GM21528 (cell line): ENCODE results near the gene FOXP2.
"Not testable (repeated sequence)": the region's sequence is repeated elsewhere in the genome, so short reads cannot be mapped to it uniquely, and the experiment has no call there.

ENCODE experiments used
- ATAC-seq: cut with Tn5 transposase; IDR thresholded peaks from one replicate; pipeline ENCODE4 v1.9.1; 2021; ENCODE audit warnings: mild to moderate bottlenecking, moderate library complexity; ENCODE audit not compliant: unreplicated experiment, low FRiP score

FOXP2 gene

DNA sequence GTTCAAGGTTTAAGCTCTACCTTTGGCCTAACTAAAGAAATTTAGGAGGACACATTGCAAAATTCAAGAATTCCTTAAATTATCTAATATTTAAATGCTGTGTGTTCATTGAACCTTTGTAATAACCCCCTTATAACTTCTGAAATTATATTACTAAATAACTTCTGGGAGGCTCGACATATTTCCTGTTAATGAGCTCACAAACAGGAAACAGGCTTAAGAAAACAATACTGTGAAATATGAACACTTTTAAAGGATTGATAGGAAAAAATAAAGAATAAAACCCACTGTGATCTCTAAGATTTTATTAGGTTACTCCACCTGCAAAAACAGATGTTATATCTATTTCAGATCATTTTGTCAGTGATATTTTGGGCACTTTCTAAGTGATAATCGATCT, 74.1 kb downstream of the FOXP2 start:
- ATAC-seq, result no peak

DNA sequence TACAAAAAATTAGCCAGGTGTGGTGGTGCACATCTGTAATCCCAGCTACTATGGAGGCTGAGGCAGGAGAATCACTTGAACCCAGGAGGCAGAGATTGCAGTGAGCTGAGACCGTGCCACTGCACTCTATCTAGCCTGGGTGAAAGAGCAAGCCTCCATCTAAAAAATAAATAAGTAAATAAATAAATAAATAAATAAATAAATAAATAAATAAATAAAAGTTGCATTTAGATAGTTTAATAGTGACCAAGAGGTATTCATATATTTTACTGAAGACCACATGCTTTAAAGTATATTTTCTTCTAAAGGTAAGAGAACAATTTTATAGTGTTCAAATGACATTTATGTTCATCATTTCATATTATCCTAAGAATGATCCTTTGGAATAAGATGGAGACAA, 82.9 kb downstream of the FOXP2 start:
- not testable (repeated sequence) for ATAC-seq

DNA sequence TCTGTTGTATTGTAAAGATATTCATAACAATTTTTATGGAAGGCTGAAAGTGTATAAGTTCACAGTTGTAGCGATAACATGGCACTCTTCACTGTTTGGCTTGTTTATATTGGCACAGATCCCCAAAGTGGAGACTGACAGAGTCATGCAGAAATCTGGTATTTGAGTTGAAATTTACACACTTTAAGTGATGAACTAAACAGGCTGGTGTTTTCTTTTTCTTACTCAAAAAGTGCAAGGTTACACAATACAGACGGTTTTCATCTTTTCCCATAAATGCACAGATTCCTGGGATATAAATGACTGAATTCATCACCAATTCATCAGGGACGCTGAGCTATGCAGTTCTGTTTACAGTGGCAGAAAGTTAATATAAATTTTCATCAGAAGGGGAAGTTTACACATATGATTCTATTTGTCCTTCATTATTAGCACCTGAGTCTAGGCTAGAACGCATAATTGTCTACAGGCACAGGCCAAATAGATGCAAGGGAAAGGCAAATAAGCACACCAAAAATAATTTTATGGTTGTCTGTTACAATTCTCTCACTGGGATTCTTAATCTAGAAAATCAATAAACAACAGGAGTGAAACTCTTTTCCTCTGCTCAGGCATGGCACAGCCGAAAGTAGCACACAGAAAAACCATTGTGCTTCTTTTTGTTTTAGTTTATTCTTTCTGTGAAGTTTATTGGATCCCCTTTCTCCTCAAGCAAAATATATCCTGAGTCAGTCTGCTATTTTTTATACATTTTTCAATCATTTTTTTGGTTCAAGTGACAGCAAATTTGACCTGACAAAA, 88.0 kb downstream of the FOXP2 start:
- ATAC-seq, result no peak

DNA sequence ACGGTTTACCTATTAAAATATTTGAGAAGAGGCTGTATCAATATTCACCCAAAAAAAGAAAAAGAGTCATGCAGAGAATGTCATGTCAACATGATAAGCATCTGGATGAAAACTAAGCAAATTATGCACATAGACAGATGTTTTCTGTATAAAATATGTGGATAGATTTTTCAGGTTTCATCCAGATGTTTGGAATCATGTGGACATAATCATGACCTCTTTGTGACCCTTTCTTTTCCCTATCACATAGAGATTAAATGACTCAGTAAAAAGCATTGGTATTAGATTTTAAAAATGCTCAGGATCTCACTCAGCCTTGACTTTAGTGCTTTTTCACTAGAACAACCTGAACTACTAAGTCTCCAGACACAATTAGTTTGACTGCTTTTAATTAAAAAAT, 90.0 kb downstream of the FOXP2 start:
- no peak for ATAC-seq

DNA sequence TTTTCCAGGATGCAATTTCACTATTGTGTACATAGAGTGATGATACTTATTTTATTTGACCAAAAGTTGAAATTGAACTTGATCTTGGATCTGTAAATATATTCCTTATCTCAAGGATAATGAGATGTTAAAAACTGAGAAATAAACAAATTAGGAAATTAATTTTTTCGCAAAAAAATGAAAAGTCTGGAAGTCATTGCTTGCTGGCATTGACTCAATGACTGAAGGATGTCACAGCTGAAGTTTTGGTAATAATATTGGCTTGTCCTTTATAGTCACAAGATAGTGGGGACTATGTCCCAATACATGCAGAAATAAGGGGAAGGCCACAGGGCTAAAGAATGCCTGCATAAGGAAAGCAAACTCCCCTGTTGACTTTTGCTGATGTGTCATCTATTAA, 92.8 kb downstream of the FOXP2 start:
- ATAC-seq, result no peak

DNA sequence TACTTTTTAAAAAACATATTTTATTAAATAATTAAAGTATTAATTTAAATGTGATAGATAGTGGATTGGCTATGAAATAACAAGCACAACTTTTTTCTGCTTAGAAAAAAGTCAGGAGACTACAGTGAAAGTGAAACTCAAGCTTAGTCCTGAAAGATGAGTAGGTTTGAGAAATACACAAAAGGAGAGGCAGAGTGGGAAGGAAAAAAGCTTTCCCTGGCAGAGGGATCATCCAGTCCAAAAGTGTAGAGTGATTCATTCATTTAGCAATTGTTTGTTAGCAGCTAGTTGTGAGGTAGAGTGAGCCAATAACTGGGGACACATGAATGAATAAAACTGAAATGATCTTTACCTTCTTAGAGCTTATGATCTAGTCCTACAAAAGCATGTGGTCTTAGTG, 93.5 kb downstream of the FOXP2 start:
- no peak for ATAC-seq

DNA sequence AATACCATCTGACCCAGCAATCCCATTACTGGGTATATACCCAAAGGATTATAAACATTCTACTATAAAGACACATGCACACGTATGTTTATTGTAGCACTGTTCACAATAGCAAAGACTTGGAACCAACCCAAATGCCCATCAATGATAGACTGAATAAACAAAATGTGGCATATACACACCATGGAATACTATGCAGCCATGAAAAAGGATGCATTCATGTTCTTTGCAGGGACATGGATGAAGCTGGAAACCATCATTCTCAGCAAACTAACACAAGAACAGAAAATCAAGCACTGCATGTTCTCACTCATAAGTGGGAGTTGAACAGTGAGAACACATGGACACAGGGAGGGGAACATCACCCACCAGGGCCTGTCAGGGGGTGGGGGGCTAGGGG, 96.2 kb downstream of the FOXP2 start:
- ATAC-seq, result not testable (repeated sequence)

DNA sequence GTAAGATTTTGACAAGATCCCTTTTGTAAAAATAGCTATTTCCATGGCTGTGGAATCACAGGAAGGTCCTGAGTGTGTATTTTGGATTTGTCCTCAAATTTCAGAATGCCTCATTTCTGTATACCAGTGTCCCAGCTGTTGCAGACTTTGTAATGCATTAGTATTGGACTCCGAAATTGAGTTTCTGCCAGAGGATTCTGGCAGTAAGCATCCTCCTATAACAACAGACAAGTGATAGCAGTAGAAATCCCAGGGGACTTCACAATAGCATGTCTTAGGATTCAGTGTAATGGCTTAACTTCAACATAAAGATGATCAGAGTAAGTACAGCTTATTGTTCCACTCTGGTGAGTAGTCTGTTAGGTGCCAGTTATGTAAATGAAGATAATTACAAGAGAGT, 104.6 kb downstream of the FOXP2 start:
- ATAC-seq, result no peak

DNA sequence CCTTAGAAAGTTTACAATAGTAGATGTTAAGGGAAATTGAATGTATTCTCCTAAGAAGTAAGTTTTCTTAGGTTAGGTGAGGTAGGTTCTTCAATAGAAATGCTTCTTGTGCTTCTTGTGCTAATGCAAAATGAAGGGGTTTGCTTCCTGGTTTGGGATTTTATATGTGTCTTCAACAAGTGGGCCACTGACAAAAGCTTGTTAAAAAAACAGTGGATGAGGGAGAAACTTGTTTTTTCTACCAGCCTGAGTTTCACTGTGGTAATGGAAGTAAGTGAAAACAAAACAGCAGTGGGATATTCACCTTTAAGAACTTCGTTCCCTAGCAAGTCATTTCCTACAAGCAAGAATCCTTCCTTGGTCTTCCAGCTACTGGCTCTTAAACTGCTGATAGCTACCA, 107.5 kb downstream of the FOXP2 start:
- ATAC-seq, result no peak

DNA sequence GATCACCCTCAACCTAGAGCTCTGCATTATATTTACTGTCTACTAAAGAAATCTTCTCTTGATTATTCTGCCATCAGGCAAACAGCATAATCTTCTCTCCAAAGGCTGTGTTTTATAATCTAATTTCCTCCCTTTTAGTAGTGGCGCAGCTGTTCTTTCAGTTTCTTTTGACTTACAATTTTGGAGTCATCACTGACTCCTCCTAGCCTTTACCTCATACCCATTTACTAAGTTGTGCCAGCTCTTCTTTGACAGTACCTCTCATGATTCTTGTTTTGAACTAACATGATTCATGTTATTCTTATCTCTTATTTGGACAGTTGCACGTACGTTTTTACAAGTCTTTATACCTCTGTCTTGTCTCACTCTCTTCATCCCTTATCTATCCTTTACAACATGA, 113.0 kb downstream of the FOXP2 start:
- ATAC-seq, result no peak

DNA sequence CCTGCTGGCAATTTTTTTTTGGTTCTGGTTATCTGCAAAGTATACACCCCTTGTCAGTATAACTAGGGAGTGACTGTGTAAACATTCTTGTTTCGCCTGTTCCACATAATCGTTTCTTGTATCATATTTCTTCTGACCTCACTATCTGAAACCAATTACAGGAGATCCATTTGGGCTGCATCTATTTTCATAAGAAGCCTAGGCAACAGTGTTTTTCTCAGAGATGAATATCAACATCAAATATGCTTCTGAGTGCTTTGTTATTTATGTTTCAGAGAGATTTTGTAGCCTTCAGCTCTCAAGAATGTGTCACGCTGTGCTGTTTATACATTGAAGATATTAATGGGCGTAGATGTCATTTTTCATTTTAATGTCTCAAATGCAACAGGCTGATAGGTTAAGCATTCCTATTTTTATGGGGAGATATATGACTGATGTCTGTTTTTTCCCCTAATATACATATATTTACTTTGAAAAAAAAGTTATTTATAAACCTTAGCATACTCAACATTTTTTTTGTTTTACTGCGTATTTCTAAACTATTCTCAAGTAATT, 115.5 kb downstream of the FOXP2 start:
- ATAC-seq, result no peak

DNA sequence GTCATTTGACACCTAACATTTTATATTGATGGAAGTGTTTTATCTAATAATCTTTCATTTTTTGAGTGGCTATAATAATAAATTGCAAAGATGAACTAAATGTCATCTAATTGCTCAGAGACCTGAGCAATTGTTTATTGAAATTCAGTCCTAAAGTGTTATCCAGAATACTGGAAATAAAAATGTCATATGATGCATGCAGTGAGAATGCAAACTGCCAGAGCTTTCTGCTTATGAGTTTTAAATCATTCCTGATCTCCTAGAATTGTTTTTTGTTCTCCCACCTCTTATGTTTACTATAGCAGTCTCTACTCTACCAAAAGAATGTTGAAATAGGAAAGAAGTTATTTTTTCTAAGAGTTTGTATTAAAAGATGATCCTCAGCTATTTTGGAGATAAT, 116.7 kb downstream of the FOXP2 start:
- ATAC-seq, result no peak

DNA sequence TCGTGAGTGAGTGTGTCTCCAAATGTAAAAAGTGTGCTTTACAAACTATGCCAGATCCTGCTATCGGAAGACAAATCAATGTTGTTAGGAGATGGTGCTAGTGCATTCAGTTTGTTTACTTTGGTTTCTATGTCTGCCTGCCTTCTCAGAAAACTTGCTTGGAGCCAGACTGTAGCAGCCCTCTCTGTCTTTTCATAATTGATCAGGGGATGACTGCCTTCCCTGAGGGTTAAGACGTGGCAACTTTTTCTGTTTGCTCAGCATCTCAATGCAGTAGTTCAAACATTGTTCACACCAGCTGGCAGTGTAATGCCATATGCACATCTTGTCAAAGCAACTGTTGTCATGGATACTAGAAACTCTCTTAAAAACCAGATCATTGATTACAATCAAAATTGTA, 118.5 kb downstream of the FOXP2 start:
- no peak for ATAC-seq

DNA sequence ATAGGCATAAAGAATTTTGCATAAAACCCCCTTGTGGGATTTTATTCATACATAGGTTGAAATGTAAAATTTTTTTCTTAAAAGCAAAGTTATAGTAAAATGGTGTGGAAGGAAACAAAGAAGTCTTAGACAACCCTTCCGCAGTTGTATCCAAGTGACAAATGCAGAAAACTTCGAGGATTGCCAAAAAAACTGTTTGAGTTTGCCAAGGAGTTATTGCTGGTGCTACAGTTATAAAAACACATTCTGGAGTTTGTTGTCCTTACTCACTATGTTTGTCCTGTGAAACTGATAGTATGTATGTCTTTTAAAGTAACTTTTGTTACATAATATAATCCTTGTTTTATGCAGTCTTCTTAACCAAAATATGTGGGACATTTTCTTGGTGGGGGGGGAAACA, 120.3 kb downstream of the FOXP2 start:
- ATAC-seq, result no peak

DNA sequence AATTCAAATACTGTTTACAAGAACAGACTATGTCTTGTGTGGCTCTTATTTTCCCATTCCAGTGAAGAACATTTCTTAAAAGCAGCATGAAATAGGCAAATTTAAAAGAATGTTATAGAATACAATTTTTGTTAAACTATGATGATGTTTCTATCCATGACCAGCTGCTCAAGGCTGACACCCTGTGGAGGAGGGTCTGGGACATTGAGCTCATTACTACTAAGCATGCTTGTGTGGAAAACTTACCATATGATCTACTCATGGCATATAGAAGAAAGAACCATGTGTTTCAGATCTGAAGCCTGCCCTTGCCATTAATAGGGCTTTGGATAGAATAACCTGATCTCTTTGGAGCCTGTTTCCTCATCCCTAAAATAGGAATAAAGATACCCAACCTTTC, 125.0 kb downstream of the FOXP2 start:
- ATAC-seq, result no peak

DNA sequence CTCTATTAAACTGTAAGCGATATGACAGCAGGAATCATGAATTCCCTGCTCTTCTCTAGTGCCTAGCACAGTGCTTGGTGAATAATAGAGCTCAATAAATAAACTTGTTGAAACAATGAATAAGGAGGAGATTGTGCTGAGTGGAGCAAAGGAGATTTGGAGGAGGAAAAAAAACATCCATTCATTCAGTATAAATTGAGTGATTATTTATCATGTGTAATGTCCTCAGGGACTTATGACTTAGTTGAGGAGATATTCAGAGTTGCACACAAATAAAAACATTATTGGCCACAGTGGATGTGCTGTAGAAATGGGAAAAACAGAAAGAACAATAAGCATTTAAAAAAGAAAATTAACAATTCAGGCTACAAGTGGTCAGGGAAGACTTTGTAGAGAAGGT, 125.7 kb downstream of the FOXP2 start:
- ATAC-seq, result no peak

DNA sequence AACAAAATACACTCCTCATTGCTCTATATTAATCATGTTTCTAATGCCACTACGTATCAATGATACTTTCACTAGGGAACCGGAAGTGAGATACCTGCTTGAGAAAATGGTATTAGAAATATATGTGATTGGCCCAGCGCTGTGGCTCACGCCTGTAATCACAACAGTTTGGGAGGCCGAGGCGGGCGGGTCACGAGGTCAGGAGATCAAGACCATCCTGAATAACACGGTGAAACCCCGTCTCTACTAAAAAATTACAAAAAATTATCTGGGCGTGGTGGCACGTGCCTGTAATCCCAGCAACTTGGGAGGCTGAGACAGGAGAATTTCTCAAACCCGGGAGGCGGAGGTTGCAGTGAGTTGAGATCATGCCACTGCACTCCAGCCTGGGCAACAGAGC, 132.7 kb downstream of the FOXP2 start:
- not testable (repeated sequence) for ATAC-seq

DNA sequence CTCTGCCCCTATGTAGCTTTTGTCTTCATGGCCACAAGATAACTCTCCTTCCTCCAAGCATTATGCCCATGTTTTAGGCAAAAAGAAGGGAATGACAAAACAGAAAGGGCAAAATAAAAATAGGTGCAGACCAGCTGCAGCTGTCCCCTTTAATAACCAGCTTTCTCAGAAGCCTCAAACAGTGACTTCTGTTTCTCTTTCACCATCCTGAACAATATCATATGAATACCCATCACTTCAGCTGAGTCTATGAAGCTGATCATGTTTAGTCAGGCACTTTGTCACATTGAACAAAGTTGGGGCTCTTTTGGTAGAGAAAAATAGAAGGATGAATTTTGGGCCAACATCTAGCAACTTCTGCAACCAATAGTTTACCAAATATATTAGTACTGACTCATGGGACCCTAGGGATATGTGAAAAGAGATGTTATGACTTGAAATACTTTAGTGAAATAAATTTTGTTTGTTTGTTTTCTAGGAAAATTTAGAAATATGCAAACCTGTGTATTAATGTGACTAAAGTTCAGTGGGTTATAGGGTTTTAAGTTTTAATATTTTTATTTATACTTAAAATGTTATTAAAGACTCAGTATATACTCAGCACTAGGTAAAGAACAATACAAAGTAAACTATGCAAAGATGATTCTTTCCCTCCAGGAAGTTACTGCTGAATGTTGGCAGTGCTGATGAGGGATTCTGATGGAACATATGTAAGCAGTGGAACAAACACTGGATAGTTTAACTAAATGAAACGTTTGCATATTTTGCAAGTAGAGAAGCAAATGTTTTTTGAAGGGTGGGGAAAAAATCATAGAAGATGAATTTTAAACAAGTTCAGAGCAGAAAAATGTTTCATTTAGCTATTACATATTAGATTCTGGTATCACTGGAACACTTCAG, 133.7 kb downstream of the FOXP2 start:
- no peak for ATAC-seq

DNA sequence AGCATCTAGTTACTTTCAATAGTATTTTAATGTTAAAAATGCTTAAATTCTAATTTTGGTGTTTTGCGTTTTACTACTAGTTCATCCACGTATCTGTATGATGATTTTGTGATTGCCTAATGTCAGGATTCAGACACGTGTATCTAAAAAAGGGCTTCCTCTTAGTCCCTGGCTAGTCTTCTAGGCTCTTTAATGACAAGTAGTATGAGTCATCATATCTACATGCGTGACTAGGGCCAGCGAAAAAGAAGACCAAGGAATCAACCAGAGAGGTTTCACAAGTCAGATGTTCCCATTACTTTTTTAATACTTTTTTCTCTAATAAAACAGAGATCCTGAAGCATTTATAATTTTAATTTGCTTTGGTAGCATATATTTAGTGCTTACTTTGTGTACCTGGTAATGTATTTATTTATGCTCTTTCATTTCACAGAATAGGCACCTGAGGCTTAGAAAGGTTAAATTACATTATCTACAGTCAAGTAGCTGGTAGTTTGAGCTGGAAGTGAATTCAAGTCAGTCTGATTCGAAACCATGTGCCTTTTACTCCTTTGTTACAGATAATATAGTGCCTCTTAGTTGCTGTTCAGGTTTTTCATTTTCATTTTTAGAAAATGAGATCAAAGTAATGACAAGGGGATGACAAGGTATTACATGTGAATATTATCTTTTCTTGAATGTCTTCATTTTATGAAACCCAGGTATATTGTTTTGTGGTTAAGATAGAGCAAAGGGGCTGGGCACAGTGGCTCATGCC, 140.3 kb downstream of the FOXP2 start:
- ATAC-seq, result peak; percentile 81

DNA sequence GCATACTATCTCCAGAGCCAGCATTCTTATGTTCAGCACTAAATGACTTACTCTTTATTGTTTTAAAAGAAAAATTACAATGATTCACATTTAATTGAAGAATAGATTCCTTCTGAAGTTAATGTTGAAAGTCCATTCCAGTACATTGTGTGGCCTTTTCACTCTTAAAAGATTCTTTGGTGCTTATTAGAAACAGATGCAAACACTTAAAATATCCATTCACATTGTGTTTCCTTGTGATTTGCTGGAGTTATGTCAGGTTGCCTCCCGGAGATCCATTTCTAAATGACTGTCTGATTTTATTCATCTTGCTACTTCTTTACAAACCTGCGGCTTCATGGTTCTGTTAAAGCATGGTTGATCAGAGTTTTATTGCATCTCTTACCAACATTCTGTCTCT, 152.8 kb downstream of the FOXP2 start:
- ATAC-seq, result no peak

DNA sequence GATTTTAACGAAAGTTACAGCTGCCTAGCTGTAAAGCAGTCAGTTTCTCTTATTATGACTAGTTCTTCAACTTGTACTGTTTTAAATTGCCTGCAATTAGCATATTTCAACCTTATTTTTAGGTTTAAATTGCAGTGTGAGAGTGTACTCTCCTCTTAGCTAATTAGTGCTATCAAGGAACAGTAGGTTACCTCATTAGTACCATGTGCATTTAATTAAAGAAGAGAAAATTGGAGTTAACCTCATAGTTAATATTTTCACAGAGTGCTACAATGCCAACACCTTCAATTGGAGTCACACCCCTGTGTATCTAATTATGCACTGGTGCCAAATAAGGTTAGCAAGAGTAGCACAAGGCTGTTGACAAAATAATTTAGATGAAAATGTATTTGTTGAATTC, 154.6 kb downstream of the FOXP2 start:
- ATAC-seq, result no peak
